ENCODE results near the gene DNAJC11.
"Not testable (repeated sequence)": the region's sequence is repeated elsewhere in the genome, so short reads cannot be mapped to it uniquely, and the experiment has no call there.

The DNAJC11 gene

DNA sequence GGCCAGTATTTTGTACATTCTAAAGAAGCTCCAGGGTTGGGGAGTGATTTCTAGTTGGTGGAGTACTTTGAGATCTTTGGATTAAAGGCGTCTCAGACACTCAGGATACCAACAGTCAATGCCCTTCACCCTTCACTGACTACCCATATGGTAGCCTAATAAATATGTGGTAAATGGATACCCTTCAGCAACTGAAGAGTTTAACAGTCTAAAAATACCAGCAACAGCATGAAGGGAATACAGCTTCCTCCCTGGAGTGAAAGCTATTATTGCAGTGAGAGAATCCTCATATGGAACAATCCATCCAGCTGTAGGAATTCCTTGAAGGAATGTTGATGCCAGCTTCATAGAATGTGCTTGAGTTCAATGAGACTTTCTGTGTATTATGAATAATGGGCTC, 26.8 kb downstream of the DNAJC11 start:
- WGBS, 2 experiments (ENCODE audit: insufficient coverage in 2 of 2), result no CpG with 5 or more reads among the region's 1 CpG
- Histone ChIP-seq H3K4me3 (ENCODE audit: extremely low read depth, insufficient read depth, low read length, poor library complexity, severe bottlenecking) (no peak overlapping the region), H3K36me3 (ENCODE audit: control insufficient read depth, insufficient read depth, low read length) (peaks cover 86% of the 10 kb centered on the region), H3K9me3 (ENCODE audit: control insufficient read depth, low read length) (no peaks in the 10 kb centered on the region), H3K27ac (ENCODE audit: low read depth, low read length, severe bottlenecking) (no peak overlapping the region), H3K4me1 (ENCODE audit: control insufficient read depth, insufficient read depth, low read length, poor library complexity, severe bottlenecking) (peaks cover 3% of the 10 kb centered on the region)

DNA sequence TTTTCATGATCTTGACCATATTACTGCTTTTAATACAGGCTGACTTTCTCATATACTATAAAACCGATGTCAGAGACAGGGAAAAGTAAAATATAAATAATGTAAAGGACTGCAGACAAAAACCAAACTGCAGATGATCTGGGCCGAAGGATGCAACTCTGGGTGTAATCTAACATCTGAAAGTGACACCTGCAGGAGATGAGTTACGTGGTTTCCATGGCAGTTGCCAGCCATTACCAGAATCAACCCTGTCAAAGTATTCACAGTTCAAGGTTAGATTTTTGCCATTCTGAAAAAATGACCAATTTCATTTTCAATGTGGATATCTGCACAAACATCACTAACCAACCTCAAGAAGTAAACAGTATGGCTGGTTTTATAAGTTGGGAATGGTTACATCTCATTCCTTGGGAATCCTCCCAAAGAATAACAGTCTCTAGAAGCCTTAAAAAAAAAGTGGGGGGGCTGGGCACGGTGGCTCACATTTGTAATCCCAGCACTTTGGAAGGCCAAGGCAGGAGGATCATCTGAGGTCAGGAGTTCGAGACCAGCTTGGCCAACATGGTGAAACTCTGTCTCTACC, 27.7 kb downstream of the DNAJC11 start:
- H3K4me3 ChIP-seq (ENCODE audit: extremely low read depth, insufficient read depth, low read length, poor library complexity, severe bottlenecking), result no peak overlapping the region
- H3K4me1 ChIP-seq (ENCODE audit: control insufficient read depth, insufficient read depth, low read length, poor library complexity, severe bottlenecking), result peaks cover 3% of the 10 kb centered on the region
- no peaks in the 10 kb centered on the region for H3K9me3 ChIP-seq (ENCODE audit: control insufficient read depth, low read length)
- no peak overlapping the region for H3K27ac ChIP-seq (ENCODE audit: low read depth, low read length, severe bottlenecking)
- WGBS, 2 experiments (ENCODE audit: insufficient coverage in 2 of 2), result 93 to 94% methylated on average over 2 to 3 of the region's 5 CpGs
- peaks cover 83% of the 10 kb centered on the region for H3K36me3 ChIP-seq (ENCODE audit: control insufficient read depth, insufficient read depth, low read length)

- Histone ChIP-seq H3K4me3 (ENCODE audit: extremely low read depth, insufficient read depth, low read length, poor library complexity, severe bottlenecking) (no peak overlapping the region), H3K36me3 (ENCODE audit: control insufficient read depth, insufficient read depth, low read length) (peaks cover 78% of the 10 kb centered on the region), H3K27ac (ENCODE audit: low read depth, low read length, severe bottlenecking) (peak overlapping the region; percentile 54), H3K9me3 (ENCODE audit: control insufficient read depth, low read length) (no peaks in the 10 kb centered on the region), H3K4me1 (ENCODE audit: control insufficient read depth, insufficient read depth, low read length, poor library complexity, severe bottlenecking) (peaks cover 3% of the 10 kb centered on the region)
- 63 to 100% methylated on average over 1 of the region's 2 CpGs for WGBS, 2 experiments (ENCODE audit: insufficient coverage in 2 of 2)
Observed at GRCh38 chr1:6672558-6672957, 29.1 kb downstream of the DNAJC11 start.

- 100% methylated on average over 1 to 5 of the region's 9 CpGs for WGBS, 2 experiments (ENCODE audit: insufficient coverage in 2 of 2)
- H3K27ac ChIP-seq (ENCODE audit: low read depth, low read length, severe bottlenecking), result no peak overlapping the region
- no peaks in the 10 kb centered on the region for H3K9me3 ChIP-seq (ENCODE audit: control insufficient read depth, low read length)
- no peak overlapping the region for H3K4me3 ChIP-seq (ENCODE audit: extremely low read depth, insufficient read depth, low read length, poor library complexity, severe bottlenecking)
- peaks cover 3% of the 10 kb centered on the region for H3K4me1 ChIP-seq (ENCODE audit: control insufficient read depth, insufficient read depth, low read length, poor library complexity, severe bottlenecking)
- peaks cover 74% of the 10 kb centered on the region for H3K36me3 ChIP-seq (ENCODE audit: control insufficient read depth, insufficient read depth, low read length)
Observed at GRCh38 chr1:6668503-6668902, 33.1 kb downstream of the DNAJC11 start.

DNA sequence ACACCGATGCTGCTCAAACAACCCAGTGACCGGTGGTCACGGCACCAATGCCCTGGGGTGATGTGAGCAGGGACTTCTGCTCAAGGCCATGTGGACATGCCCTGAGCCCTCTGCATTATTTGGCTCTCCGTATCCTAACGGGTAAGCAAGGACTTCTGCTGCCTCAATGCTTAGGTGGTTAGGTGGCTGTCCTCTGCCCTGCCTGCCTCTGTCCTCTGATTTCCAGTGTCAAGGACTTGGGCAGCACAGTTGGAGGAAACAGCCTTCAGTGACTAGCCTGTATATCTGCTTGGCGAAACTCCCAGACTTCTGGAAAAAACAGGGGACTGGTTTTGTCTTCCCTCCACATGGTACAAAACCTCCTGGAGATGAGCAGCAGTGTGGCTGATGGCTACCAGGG, 34.5 kb downstream of the DNAJC11 start:
- Histone ChIP-seq H3K27ac (ENCODE audit: low read depth, low read length, severe bottlenecking) (no peak overlapping the region), H3K9me3 (ENCODE audit: control insufficient read depth, low read length) (no peaks in the 10 kb centered on the region), H3K4me3 (ENCODE audit: extremely low read depth, insufficient read depth, low read length, poor library complexity, severe bottlenecking) (no peak overlapping the region), H3K4me1 (ENCODE audit: control insufficient read depth, insufficient read depth, low read length, poor library complexity, severe bottlenecking) (no peaks in the 10 kb centered on the region), H3K36me3 (ENCODE audit: control insufficient read depth, insufficient read depth, low read length) (peaks cover 78% of the 10 kb centered on the region)
- 94 to 98% methylated on average over 6 of the region's 6 CpGs for WGBS, 2 experiments (ENCODE audit: insufficient coverage in 2 of 2)

DNA sequence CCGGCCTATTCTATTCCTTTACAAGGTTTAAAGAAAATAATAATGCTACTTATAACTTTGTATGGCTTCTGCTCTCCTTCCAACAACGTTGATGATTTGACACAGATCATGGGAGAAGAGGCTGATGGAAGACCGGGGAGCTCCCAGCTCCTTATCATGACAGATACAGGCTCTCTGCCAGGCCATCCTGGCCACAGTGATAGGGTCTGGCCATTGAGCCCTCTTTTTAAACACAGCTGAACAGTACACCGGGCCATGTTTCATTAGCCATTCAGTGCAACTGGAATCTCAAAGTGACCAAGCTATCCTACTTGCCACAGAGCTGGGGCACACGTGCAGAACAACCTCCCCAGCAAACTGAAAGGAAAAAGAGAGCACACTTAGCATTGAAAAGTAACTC, 34.9 kb downstream of the DNAJC11 start:
- H3K4me3 ChIP-seq (ENCODE audit: extremely low read depth, insufficient read depth, low read length, poor library complexity, severe bottlenecking), result no peak overlapping the region
- H3K27ac ChIP-seq (ENCODE audit: low read depth, low read length, severe bottlenecking), result no peak overlapping the region
- peaks cover 74% of the 10 kb centered on the region for H3K36me3 ChIP-seq (ENCODE audit: control insufficient read depth, insufficient read depth, low read length)
- H3K4me1 ChIP-seq (ENCODE audit: control insufficient read depth, insufficient read depth, low read length, poor library complexity, severe bottlenecking), result no peaks in the 10 kb centered on the region
- H3K9me3 ChIP-seq (ENCODE audit: control insufficient read depth, low read length), result no peaks in the 10 kb centered on the region
- WGBS, 2 experiments (ENCODE audit: insufficient coverage in 2 of 2), result 90 to 98% methylated on average over 3 to 4 of the region's 5 CpGs

- 97 to 99% methylated on average over 7 of the region's 7 CpGs for WGBS, 2 experiments (ENCODE audit: insufficient coverage in 2 of 2)
- H3K4me3 ChIP-seq (ENCODE audit: extremely low read depth, insufficient read depth, low read length, poor library complexity, severe bottlenecking); H3K4me1 ChIP-seq (ENCODE audit: control insufficient read depth, insufficient read depth, low read length, poor library complexity, severe bottlenecking); H3K27ac ChIP-seq (ENCODE audit: low read depth, low read length, severe bottlenecking); H3K9me3 ChIP-seq (ENCODE audit: control insufficient read depth, low read length): not testable (repeated sequence)
- peaks cover 67% of the 10 kb centered on the region for H3K36me3 ChIP-seq (ENCODE audit: control insufficient read depth, insufficient read depth, low read length)
Observed at GRCh38 chr1:6662468-6662867, 39.1 kb downstream of the DNAJC11 start.

- no peak overlapping the region for H3K4me3 ChIP-seq (ENCODE audit: extremely low read depth, insufficient read depth, low read length, poor library complexity, severe bottlenecking)
- H3K4me1 ChIP-seq (ENCODE audit: control insufficient read depth, insufficient read depth, low read length, poor library complexity, severe bottlenecking), result no peaks in the 10 kb centered on the region
- no peaks in the 10 kb centered on the region for H3K9me3 ChIP-seq (ENCODE audit: control insufficient read depth, low read length)
- 92 to 100% methylated on average over 4 to 5 of the region's 7 CpGs for WGBS, 2 experiments (ENCODE audit: insufficient coverage in 2 of 2)
- no peak overlapping the region for H3K27ac ChIP-seq (ENCODE audit: low read depth, low read length, severe bottlenecking)
- peaks cover 58% of the 10 kb centered on the region for H3K36me3 ChIP-seq (ENCODE audit: control insufficient read depth, insufficient read depth, low read length)
Observed at GRCh38 chr1:6660415-6661049, 41.1 kb downstream of the DNAJC11 start.

DNA sequence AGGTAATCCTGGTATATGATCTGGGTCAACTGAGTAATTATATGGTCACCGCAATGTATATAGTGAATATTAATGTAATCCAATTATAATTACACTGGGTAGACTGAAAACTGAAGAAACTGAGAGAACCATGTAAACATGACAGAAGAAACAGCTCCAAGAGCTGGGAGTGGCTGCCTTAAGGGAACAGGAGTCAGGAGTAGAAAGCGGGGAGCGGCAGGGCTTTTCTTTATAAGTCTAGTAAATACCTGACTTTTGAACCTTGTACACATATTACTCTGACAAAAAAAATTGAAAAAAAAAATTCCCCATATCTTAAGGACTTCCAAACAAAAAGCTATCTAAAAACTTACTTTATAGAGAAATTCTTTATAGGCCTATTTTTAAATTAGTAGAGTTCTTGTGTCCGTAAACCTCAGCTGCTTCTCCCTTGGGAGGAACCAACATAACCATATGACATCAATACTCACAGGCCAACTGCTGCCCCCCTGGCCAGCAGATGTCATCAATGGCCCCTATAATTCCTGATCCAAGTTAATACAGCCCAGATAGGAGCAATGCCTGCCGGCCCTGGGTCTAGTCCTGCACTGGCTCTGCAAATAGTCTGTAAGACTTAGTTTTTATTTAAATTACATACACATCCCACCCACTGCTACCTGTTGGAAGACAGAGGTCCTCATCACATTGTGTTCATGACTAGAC, 43.1 kb downstream of the DNAJC11 start:
- Histone ChIP-seq H3K9me3 (ENCODE audit: control insufficient read depth, low read length) (no peaks in the 10 kb centered on the region), H3K4me3 (ENCODE audit: extremely low read depth, insufficient read depth, low read length, poor library complexity, severe bottlenecking) (no peak overlapping the region), H3K27ac (ENCODE audit: low read depth, low read length, severe bottlenecking) (no peak overlapping the region), H3K36me3 (ENCODE audit: control insufficient read depth, insufficient read depth, low read length) (peaks cover 52% of the 10 kb centered on the region), H3K4me1 (ENCODE audit: control insufficient read depth, insufficient read depth, low read length, poor library complexity, severe bottlenecking) (no peaks in the 10 kb centered on the region)
- WGBS, 2 experiments (ENCODE audit: insufficient coverage in 2 of 2), result 100% methylated on average over 2 of the region's 5 CpGs; no CpG with 5 or more reads in 1 of the 2 experiments

- peaks cover 51% of the 10 kb centered on the region for H3K36me3 ChIP-seq (ENCODE audit: control insufficient read depth, insufficient read depth, low read length)
- 94 to 98% methylated on average over 6 of the region's 6 CpGs for WGBS, 2 experiments (ENCODE audit: insufficient coverage in 2 of 2)
- H3K9me3 ChIP-seq (ENCODE audit: control insufficient read depth, low read length), result no peaks in the 10 kb centered on the region
- H3K27ac ChIP-seq (ENCODE audit: low read depth, low read length, severe bottlenecking), result no peak overlapping the region
- H3K4me3 ChIP-seq (ENCODE audit: extremely low read depth, insufficient read depth, low read length, poor library complexity, severe bottlenecking), result no peak overlapping the region
- no peaks in the 10 kb centered on the region for H3K4me1 ChIP-seq (ENCODE audit: control insufficient read depth, insufficient read depth, low read length, poor library complexity, severe bottlenecking)
Observed at GRCh38 chr1:6657138-6657537, 44.5 kb downstream of the DNAJC11 start.

Measured in mesodermal cell (in vitro differentiated cells).